Endothelial cell of umbilical vein (primary cell): ENCODE results near the gene FURIN. TPM values are rescaled to one million over a fixed set of nuclear protein-coding genes. Genes with fewer than 3 reads are reported as not detected.
A peak's percentile ranks its signal among the peaks of the same experiment; 100 is the strongest.

Experiments used
- BruUV-seq: library from RNA; stranded (reverse); fragments of 400-500 nt; replicated peaks from 2 replicates; lab custom pipeline; 2021; lab: Mats Ljungman, UMichigan
- CTCF ChIA-PET: fragments of 300-600, 350-600 bp; sonication (Branson Sonifier 250); formaldehyde crosslinking; loops from one replicate; lab custom pipeline; 2021; ENCODE audit warnings: antibody characterized with exemption, inconsistent platforms; lab: Charles Lee
- POLR2A ChIA-PET: fragments of 300-600, 350-600 bp; sonication (Branson Sonifier 250); formaldehyde crosslinking; loops from one replicate; lab custom pipeline; 2021; ENCODE audit warnings: antibody characterized with exemption, inconsistent platforms; lab: Charles Lee
- DNase-seq: peaks from one replicate; pipeline ENCODE4 v3.0.0-alpha.2; 2011; ENCODE audit warnings: low read depth, low spot score
- FAIRE-seq: peaks from 2 replicates; lab custom pipeline; 2011; peaks lifted over from hg19 to GRCh38; lab: Jason Lieb, UNC
- H2AFZ ChIP-seq: 2 replicates; pipeline ENCODE4 v1.6.0; 2012; ENCODE audit warnings: low read depth, low read length, control low read depth, inconsistent platforms
- H3K27ac ChIP-seq: 2 replicates; pipeline ENCODE4 v1.5.1; 2011; ENCODE audit warnings: low read depth, mild to moderate bottlenecking, control low read depth, low read length, moderate library complexity; ENCODE audit not compliant: insufficient read depth
- H3K27me3 ChIP-seq, 2 experiments: 2 replicates each; pipeline versions ENCODE4 v1.6.0 to v1.6.1; 2011; ENCODE audit warnings: low read length in 2 of 2, mixed read lengths in 1 of 2; ENCODE audit not compliant: control insufficient read depth in 2 of 2, insufficient read depth in 2 of 2
- H3K36me3 ChIP-seq, 2 experiments: 2 replicates in 1 of 2; 3 replicates in 1 of 2; pipeline ENCODE4 v1.5.1; 2011; ENCODE audit warnings: low read length in 2 of 2, mild to moderate bottlenecking in 1 of 2, moderate library complexity in 1 of 2; ENCODE audit not compliant: control insufficient read depth in 2 of 2, insufficient read depth in 2 of 2; ENCODE audit errors: extremely low read depth in 1 of 2
- H3K4me1 ChIP-seq: 3 replicates; pipeline ENCODE4 v1.5.1; 2011; ENCODE audit warnings: mild to moderate bottlenecking, low read length; ENCODE audit not compliant: control insufficient read depth, insufficient read depth; ENCODE audit errors: extremely low read depth
- H3K4me2 ChIP-seq: 2 replicates; pipeline ENCODE4 v1.6.1; 2011; ENCODE audit warnings: low read length, control low read depth, mixed read lengths; ENCODE audit not compliant: insufficient read depth
- H3K4me3 ChIP-seq, 3 experiments: fragments of 200-600 bp in 1 of 3; sonication (generic), shearing (Covaris generic) in 1 of 3; replicated peaks in 1 of 3; 2 replicates each; pipeline ENCODE4 v1.5.1; 2011 to 2016; ENCODE audit warnings: control low read depth in 3 of 3, low read length in 3 of 3, mild to moderate bottlenecking in 2 of 3, inconsistent platforms in 1 of 3, low read depth in 1 of 3, moderate library complexity in 1 of 3; ENCODE audit not compliant: insufficient read depth in 1 of 3
- H3K79me2 ChIP-seq: 2 replicates; pipeline ENCODE4 v1.6.0; 2012; ENCODE audit warnings: low read length, inconsistent platforms; ENCODE audit not compliant: control insufficient read depth, insufficient read depth
- H3K9ac ChIP-seq: replicated peaks from 2 replicates; pipeline ENCODE3; 2011; ENCODE audit warnings: low read length, control low read depth; ENCODE audit not compliant: insufficient read depth; ENCODE audit errors: extremely low read depth
- H3K9me1 ChIP-seq: replicated peaks from 3 replicates; pipeline ENCODE4 v1.6.0; 2011; ENCODE audit warnings: mild to moderate bottlenecking, low read length; ENCODE audit not compliant: control insufficient read depth, insufficient read depth; ENCODE audit errors: extremely low read depth
- H3K9me3 ChIP-seq: replicated peaks from 2 replicates; pipeline ENCODE4 v1.5.1; 2012; ENCODE audit warnings: low read length, inconsistent platforms; ENCODE audit not compliant: control insufficient read depth, insufficient read depth
- H4K20me1 ChIP-seq: replicated peaks from 2 replicates; pipeline ENCODE3; 2011; ENCODE audit warnings: mild to moderate bottlenecking, low read length; ENCODE audit not compliant: control insufficient read depth, insufficient read depth; ENCODE audit errors: extremely low read depth
- FOS ChIP-seq: IDR thresholded peaks from 2 replicates; pipeline ENCODE4 v1.6.1; 2011; ENCODE audit warnings: mild to moderate bottlenecking, low read length, moderate library complexity, borderline replicate concordance; ENCODE audit not compliant: insufficient read depth
- MYC ChIP-seq: IDR thresholded peaks from one replicate; pipeline ENCODE4 v1.6.1; 2011; ENCODE audit warnings: mild to moderate bottlenecking, low read depth, low read length
- POLR2A ChIP-seq: IDR thresholded peaks from 2 replicates; pipeline ENCODE4 v1.6.1; 2012; ENCODE audit warnings: low read depth, mild to moderate bottlenecking, control low read depth, low read length
- POLR2AphosphoS5 ChIP-seq: IDR thresholded peaks from 2 replicates; pipeline ENCODE4 v1.6.1; 2012; ENCODE audit warnings: low read depth, mild to moderate bottlenecking, control low read depth, low read length, moderate library complexity; ENCODE audit not compliant: insufficient read depth
- dilution Hi-C: fragments of 300-500 bp; cut with MboI; formaldehyde crosslinking; loops from one replicate; pipeline ENCODE4 v1.15.0; 2019; ENCODE audit warnings: low sequenced_read_pairs; ENCODE audit not compliant: extremely low pct_ligation_motif_present
- intact Hi-C: fragments of 100-400 bp; cut with micrococcal nuclease; formaldehyde crosslinking; loops from one replicate; pipeline ENCODE4 v1.10.0; 2022
- polyA plus RNA-seq, 4 experiments: library from polyadenylated mRNA; depleted of rRNA in 3 of 4; stranded (reverse) in 3 of 4; unstranded in 1 of 4; fragments of >200 nt; gene quantifications; 2 replicates each; pipeline versions ENCODE4 v1.2.1 to v1.2.3, GENCODE V29; 2011 to 2012; ENCODE audit warnings: missing spikeins in 1 of 4
- total RNA-seq: library from RNA; stranded (reverse); gene quantifications from 2 replicates; pipeline ENCODE4 v1.2.3, GENCODE V29; 2021
- TF ChIP-seq, protein P1 (sequence below), 2 donors: IDR thresholded peaks; 1 replicate in 1 of 2; 2 replicates in 1 of 2; pipeline ENCODE4 v1.5.1; 2011; ENCODE audit warnings: low read length in 2 of 2, mild to moderate bottlenecking in 2 of 2, moderate library complexity in 2 of 2, control low read depth in 1 of 2, inconsistent platforms in 1 of 2, low read depth in 1 of 2; ENCODE audit not compliant: insufficient read depth in 1 of 2; ENCODE audit errors: extremely low read depth in 1 of 2

Gene FURIN
- total and polyA plus RNA-seq, 2 donors (not counting 3 experiments of a cell fraction or from before 2014, with no cell fraction given): 77.4 to 131 TPM

DNA sequence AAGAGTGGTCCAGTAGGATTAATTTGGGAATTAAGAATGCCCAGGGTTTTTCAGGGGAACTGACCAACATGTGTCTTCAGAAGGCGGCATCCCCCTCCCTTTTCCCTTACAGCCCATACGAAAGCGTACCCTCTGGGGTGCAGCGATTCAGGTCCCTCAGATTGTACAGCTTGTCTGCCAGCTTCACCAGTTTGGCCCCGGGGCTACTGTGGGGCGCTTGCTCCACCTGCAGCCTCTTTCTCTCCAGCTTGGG, 63.1 kb downstream of the FURIN start:
- intact Hi-C loops: loop anchor here (1.0 to 5.0 kb wide), 2 partner anchors 29 to 429 kb away; no protein-coding TSS in a partner anchor
- Histone ChIP-seq H3K4me1 (peaks cover 31% of the 10 kb centered on the region), H2AFZ (no peak overlapping the region), H3K4me3 (peak overlapping the region in 1 of 3 experiments; percentile 62), H3K9ac (no peak overlapping the region), H4K20me1 (no peaks in the 10 kb centered on the region), H3K9me1 (no peaks in the 10 kb centered on the region), H3K9me3 (no peaks in the 10 kb centered on the region), H3K36me3 (no peaks in the 10 kb centered on the region), H3K4me2 (peak overlapping the region; percentile 56), H3K27ac (no peak overlapping the region), H3K27me3 (no peaks in the 10 kb centered on the region), H3K79me2 (peaks cover 11% of the 10 kb centered on the region)
- dilution Hi-C loops: no loop called here
- no TSS peak for BruUV-seq
- TF ChIP-seq FOS: no peak
- TF ChIP-seq, protein P1, sequence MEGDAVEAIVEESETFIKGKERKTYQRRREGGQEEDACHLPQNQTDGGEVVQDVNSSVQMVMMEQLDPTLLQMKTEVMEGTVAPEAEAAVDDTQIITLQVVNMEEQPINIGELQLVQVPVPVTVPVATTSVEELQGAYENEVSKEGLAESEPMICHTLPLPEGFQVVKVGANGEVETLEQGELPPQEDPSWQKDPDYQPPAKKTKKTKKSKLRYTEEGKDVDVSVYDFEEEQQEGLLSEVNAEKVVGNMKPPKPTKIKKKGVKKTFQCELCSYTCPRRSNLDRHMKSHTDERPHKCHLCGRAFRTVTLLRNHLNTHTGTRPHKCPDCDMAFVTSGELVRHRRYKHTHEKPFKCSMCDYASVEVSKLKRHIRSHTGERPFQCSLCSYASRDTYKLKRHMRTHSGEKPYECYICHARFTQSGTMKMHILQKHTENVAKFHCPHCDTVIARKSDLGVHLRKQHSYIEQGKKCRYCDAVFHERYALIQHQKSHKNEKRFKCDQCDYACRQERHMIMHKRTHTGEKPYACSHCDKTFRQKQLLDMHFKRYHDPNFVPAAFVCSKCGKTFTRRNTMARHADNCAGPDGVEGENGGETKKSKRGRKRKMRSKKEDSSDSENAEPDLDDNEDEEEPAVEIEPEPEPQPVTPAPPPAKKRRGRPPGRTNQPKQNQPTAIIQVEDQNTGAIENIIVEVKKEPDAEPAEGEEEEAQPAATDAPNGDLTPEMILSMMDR (IDR thresholded peaks at IDR 0.05; ENCODE audit: extremely low read depth in 1 of 2, insufficient read depth in 1 of 2, low read depth in 1 of 2, low read length in 2 of 2): no peak
- TF ChIP-seq POLR2A: no peak
- TF ChIP-seq MYC: no peak
- TF ChIP-seq POLR2AphosphoS5: no peak
- DNase-seq (no peak), FAIRE-seq (no peak)
- ChIA-PET CTCF (interaction anchor here (0.9 to 8.1 kb wide), 15 partner anchors 10 to 611 kb away, joined by 3 to 66 read pairs (median 8); partner anchors contain the start of genes MAN2A2 and RCCD1), POLR2A (interaction anchor here (0.6 kb wide), 1 partner anchor 720 kb away, joined by 3 read pairs; no protein-coding TSS in a partner anchor)
